Measurements from ENCODE around the gene CD244. TPM values are rescaled to one million over a fixed set of nuclear protein-coding genes. Genes with fewer than 3 reads are reported as not detected.
"Not testable (repeated sequence)": the region's sequence is repeated elsewhere in the genome, so short reads cannot be mapped to it uniquely, and the experiment has no call there.

The CD244 gene
- total RNA-seq, 1 experiment from 2014 or later: not detected

GRCh38 chr1:160879056-160879455 lies 16.4 kb upstream of the CD244 start:
- no peak for DNase-seq (ENCODE audit: low spot score)

GRCh38 chr1:160877221-160877620 lies 14.5 kb upstream of the CD244 start:
- DNase-seq (ENCODE audit: low spot score): no peak

GRCh38 chr1:160876311-160876710 lies 13.6 kb upstream of the CD244 start:
- no peak for DNase-seq (ENCODE audit: low spot score)

DNA sequence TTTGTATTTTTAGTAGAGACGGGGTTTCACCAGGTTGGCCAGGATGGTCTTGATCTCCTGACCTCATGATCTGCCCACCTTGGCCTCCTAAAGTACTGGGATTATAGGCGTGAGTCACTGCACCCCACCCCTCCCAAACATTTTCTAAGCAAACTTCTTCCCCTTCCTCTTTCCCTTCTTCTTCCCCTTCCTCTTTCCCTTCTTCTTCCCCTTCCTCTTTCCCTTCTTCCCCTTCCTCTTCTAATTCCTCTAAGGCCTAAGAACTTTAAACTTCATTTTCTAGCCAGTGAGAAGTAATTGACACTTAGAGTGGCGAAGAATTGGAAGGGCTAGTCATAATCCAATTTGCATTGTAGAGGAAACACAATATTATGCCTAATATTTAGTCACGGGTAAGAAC lies 12.9 kb upstream of the CD244 start:
- DNase-seq (ENCODE audit: low spot score): not testable (repeated sequence)

- peak; percentile 52 for DNase-seq (ENCODE audit: low spot score)
Measured at GRCh38 chr1:160874935-160875334, 12.2 kb upstream of the CD244 start.

- no peak for DNase-seq (ENCODE audit: low spot score)
Measured at GRCh38 chr1:160868141-160868540, 5.5 kb upstream of the CD244 start.

DNA sequence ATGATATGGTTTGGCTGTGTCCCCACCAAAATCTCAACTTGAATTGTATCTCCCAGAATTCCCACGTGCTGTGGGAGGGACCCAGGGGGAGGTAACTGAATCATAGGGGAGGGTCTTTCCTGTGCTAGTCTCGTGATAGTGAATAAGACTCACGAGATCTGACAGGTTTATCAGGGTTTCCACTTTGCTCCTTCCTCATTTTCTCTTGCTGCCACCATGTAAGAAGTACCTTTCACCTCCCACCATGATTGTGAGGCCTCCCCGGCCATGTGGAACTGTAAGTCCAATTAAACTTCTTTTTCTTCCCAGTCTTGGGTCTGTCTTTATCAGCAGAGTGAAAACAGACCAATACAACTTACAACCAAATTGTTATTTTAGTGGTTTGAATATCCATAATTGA lies 5.0 kb upstream of the CD244 start:
- not testable (repeated sequence) for DNase-seq (ENCODE audit: low spot score)

GRCh38 chr1:160866695-160867260 lies 4.1 kb upstream of the CD244 start:
- no peak for DNase-seq (ENCODE audit: low spot score)

- DNase-seq (ENCODE audit: low spot score): no peak
Measured at GRCh38 chr1:160866001-160866694, 3.5 kb upstream of the CD244 start.

- DNase-seq (ENCODE audit: low spot score): no peak
Measured at GRCh38 chr1:160865337-160865736, 2.6 kb upstream of the CD244 start.

DNA sequence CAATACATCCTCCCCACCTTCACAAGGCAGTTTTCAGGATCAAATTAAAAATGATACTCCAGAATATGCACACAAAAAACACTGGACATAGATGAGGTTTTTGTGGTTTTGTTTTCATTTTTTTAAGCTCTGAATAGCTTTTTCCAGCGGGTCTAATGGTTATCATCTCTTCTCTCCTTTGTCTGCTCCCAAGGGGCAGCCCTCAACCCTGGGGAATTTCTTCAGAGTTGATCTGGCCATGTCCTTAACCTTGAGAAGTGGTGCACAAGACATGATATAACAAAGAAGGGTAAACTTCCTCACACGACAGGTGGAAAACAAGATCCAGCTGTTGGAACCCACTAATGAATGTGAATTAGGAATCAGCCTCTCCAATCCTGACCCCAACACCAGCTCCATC lies 1.5 kb upstream of the CD244 start:
- no peak for DNase-seq (ENCODE audit: low spot score)

DNA sequence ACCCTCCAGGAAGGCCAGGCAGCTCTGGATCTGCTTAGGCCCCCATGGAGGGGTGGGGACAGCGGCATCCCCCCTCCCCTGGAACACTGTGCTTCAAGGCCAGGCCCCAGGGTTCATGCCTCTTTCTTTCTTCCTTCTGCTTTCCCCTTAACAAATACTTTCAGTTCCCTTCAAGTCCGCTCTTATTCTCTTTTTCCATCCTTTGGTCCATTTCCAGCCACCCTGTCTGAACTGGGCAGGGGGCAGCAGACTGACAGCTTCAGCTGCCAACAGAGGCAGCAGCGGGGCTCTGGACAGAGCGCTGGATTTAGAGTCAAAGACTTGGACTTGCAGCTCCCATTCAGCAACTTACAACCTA lies 1.1 kb upstream of the CD244 start:
- no peak for DNase-seq (ENCODE audit: low spot score)

- no peak for DNase-seq (ENCODE audit: low spot score)
Measured at GRCh38 chr1:160863061-160863773, 530 bp upstream of the CD244 start.

- no peak for DNase-seq (ENCODE audit: low spot score)
Measured at GRCh38 chr1:160860840-160861505, 1.7 kb downstream of the CD244 start.

GRCh38 chr1:160859166-160859565 lies 3.5 kb downstream of the CD244 start:
- no peak for DNase-seq (ENCODE audit: low spot score)

DNA sequence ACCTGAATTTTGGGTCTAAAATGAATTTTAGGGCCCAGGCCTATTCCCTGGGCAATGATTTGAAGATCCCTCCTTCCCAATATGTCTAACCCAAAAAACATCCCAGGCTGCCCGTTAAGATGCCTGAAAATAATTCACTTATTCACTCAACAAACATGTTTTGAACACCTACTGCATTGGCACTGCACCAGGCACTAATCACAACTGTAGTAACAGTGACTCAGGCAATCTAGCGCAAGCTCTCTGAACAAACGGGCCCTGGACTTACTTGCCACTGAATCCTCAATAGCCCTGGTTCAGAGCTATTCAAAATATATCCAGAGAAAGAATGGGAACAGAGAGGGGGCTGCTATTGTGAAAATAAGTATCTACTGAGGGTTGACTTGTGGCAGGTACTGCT lies 4.2 kb downstream of the CD244 start:
- no peak for DNase-seq (ENCODE audit: low spot score)

- DNase-seq (ENCODE audit: low spot score): no peak
Measured at GRCh38 chr1:160858097-160858496, 4.6 kb downstream of the CD244 start.

- no peak for DNase-seq (ENCODE audit: low spot score)
Measured at GRCh38 chr1:160855181-160855981, 7.3 kb downstream of the CD244 start.

DNA sequence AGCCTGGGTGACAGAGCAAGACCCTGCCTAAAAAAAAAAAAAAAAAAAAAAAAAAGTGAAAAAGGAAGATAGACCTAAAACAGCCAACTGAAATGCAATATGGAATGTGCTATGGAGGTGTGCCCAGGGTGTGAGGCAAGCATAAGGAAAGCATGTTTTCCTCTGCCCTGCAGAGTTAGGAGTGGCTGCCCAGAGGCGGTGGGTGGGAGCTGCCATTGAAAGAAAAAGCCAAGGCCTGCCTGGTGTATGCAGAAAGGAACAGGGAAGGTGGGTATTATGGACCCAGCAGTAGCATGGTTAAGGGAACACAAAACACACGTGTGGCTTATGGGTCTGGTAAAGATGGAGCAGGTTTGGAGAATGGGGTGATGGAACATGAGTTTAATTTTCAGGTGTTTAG lies 8.9 kb downstream of the CD244 start:
- no peak for DNase-seq (ENCODE audit: low spot score)

DNA sequence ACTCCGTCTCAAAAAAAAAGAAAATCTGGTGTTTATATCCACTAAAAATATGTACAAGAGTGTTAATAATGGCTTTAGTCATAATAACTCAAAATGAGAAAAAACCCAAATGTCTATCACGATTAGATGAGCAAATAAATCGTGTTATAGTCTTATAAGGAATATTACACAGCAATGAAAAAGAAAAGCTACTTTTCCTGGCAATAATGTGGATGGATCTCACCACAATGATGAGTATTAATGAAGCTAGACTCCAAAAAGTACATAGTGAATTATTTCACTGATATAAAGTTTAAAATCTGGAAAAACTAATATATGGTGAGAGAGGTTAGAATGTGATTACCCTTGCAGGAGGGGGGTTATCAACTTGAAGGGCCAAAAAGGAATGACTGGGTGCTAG lies 9.7 kb downstream of the CD244 start:
- no peak for DNase-seq (ENCODE audit: low spot score)

- no peak for DNase-seq (ENCODE audit: low spot score)
Measured at GRCh38 chr1:160850993-160851392, 11.7 kb downstream of the CD244 start.

GRCh38 chr1:160850541-160850940 lies 12.1 kb downstream of the CD244 start:
- DNase-seq (ENCODE audit: low spot score): no peak
